Pulmonary artery endothelial cell (primary cell): ENCODE results near the gene GPR37. TPM values are rescaled to one million over a fixed set of nuclear protein-coding genes. Genes with fewer than 3 reads are reported as not detected.

ENCODE experiments used
- DNase-seq: peaks from one replicate; pipeline ENCODE4 v3.0.0-alpha.2; 2011; ENCODE audit warnings: low read depth, low spot score
- total RNA-seq: library from RNA; depleted of rRNA; stranded (reverse); fragments of >200 nt; gene quantifications from 2 replicates; pipeline ENCODE4 v1.2.3, GENCODE V29; 2014

GPR37 gene
- total RNA-seq, 1 donor from 2014 or later: 8.1 TPM

- no peak for DNase-seq
These were observed 37.0 kb downstream of the GPR37 start for GRCh38 chr7:124728610-124729009.

- DNase-seq: no peak
These were observed 40.9 kb downstream of the GPR37 start for GRCh38 chr7:124724507-124725192.

DNA sequence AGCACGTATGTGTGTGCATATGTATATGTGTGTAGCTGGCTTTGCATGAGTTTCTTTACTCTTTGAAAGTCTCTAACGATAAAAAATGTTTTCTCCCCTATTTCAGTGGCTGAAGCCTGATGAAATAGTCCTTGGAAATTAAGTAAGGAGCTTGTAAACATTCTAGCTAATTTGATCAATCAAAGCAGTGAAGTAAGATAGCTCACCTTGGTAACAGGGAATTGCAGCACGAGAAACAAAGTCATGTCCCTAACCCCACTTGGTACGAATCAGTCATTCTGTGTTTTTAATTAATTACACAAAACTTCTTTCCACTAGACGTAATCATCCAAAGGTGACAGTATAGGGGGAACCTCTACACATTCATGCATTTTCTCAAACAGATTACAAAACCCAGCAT lies 41.5 kb downstream of the GPR37 start:
- no peak for DNase-seq

- peak; percentile 17 for DNase-seq
These were observed 42.6 kb downstream of the GPR37 start for GRCh38 chr7:124723012-124723411.

GRCh38 chr7:124722292-124722691 lies 43.3 kb downstream of the GPR37 start:
- peak; percentile 32 for DNase-seq

DNA sequence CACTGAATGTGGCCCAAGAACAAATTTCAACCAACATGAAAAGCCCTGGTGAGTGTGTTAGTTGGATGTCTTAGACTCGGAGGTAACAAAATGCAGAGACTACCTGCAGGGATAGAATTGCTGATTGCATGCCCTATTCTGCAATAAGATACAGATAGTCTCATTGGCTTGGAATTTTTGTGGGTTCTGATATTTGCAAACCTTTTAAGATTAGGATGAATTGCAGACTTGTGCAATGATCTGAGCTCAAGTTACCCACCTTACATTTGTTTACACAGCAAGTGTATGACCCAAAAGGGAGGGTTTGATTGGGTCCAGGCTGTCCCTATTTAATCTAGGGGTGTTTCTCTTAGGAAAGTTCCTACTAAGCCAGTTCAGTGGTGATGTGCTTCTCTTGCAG lies 45.4 kb downstream of the GPR37 start:
- no peak for DNase-seq

- DNase-seq: no peak
These were observed 47.4 kb downstream of the GPR37 start for GRCh38 chr7:124718032-124718766.

- DNase-seq: no peak
These were observed 48.7 kb downstream of the GPR37 start for GRCh38 chr7:124716894-124717293.

GRCh38 chr7:124713086-124713485 lies 52.5 kb downstream of the GPR37 start:
- DNase-seq: no peak

- DNase-seq: no peak
These were observed 53.6 kb downstream of the GPR37 start for GRCh38 chr7:124712017-124712416.

DNA sequence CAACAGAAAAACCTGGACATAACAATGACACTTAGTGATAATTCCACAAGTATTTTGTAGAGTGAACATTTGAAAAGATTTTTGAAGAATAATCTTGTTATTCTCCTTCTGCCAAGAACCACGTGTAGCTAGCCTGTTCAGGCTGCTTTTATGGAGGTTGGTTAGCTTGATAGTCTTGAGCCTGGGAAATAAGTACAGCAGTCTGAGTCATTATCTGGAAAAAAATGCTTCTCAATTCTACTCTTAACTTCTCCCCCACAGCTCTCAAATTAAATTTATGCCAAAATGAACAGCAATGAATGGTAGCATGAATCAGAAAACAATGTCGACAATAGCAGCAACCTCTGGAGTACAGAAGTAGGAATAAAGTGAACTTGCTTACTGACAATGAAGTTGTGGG lies 63.2 kb downstream of the GPR37 start:
- DNase-seq: no peak

- DNase-seq: no peak
These were observed 63.6 kb downstream of the GPR37 start for GRCh38 chr7:124701955-124702354.

- no peak for DNase-seq
These were observed 64.9 kb downstream of the GPR37 start for GRCh38 chr7:124700655-124701054.

GRCh38 chr7:124698964-124699363 lies 66.6 kb downstream of the GPR37 start:
- DNase-seq: no peak

DNA sequence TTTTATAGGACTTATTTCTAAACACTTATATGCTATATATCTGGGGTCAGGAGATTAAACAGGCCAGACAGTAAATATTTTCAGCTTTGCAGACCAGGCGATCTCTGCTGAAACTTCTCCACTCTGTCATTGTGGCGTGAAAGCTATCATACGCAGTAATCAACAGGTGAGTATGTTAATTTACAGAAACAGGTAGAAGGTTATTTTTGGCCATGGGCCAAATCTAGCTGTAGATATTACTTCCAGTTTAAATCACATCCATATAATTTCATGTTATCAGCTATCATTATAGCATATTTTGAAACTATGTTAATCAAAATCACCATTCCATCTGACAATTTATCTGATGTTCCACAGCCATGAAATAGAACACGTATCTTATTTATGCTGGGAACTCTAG lies 67.8 kb downstream of the GPR37 start:
- no peak for DNase-seq

Other genes starting within 250 kb of the GPR37 start
- 37.2 and 42.7 TPM in 2 replicates for gene POT1, start 164.0 kb upstream of the GPR37 start, total RNA-seq